HEK293 (cell line): Measurements from ENCODE around the gene SELENOK.

Experiments used
- BCL11A ChIP-seq: fragments of 450-650 bp; formaldehyde crosslinking; IDR thresholded peaks from 2 replicates; pipeline ENCODE4 v1.5.1; 2016; ENCODE audit warnings: low read depth, missing biosample characterization, missing genetic modification characterization
- BCL11B ChIP-seq: fragments of 450-650 bp; formaldehyde crosslinking; IDR thresholded peaks from 2 replicates; pipeline ENCODE4 v1.5.1; 2016; ENCODE audit warnings: low read depth, missing biosample characterization, missing genetic modification characterization
- CTCF ChIP-seq: fragments of 450-650 bp; formaldehyde crosslinking; IDR thresholded peaks from 2 replicates; pipeline ENCODE4 v1.5.1; 2016; ENCODE audit warnings: missing biosample characterization, missing genetic modification characterization
- EGR2 ChIP-seq: fragments of 450-650 bp; formaldehyde crosslinking; IDR thresholded peaks from 2 replicates; pipeline ENCODE4 v1.5.1; 2016; ENCODE audit warnings: low read depth, missing biosample characterization, missing genetic modification characterization
- GLIS1 ChIP-seq: fragments of 450-650 bp; formaldehyde crosslinking; IDR thresholded peaks from 2 replicates; pipeline ENCODE4 v1.5.1; 2016; ENCODE audit warnings: missing biosample characterization, missing genetic modification characterization
- REPIN1 ChIP-seq: fragments of 450-650 bp; formaldehyde crosslinking; IDR thresholded peaks from 2 replicates; pipeline ENCODE4 v1.5.1; 2017; ENCODE audit warnings: missing biosample characterization, missing genetic modification characterization, low read depth
- REST ChIP-seq: fragments of 450-650 bp; formaldehyde crosslinking; IDR thresholded peaks from 2 replicates; pipeline ENCODE4 v1.5.1; 2016; ENCODE audit warnings: missing biosample characterization, missing genetic modification characterization
- ZBTB20 ChIP-seq: fragments of 450-650 bp; formaldehyde crosslinking; IDR thresholded peaks from 2 replicates; pipeline ENCODE4 v1.5.1; 2016; ENCODE audit warnings: missing biosample characterization, missing genetic modification characterization
- ZBTB26 ChIP-seq: fragments of 450-650 bp; formaldehyde crosslinking; optimal IDR thresholded peaks from 2 replicates; pipeline ENCODE3; 2016; ENCODE audit warnings: missing biosample characterization, mild to moderate bottlenecking, missing genetic modification characterization
- ZBTB48 ChIP-seq: fragments of 450-650 bp; formaldehyde crosslinking; IDR thresholded peaks from 2 replicates; pipeline ENCODE4 v1.5.1; 2016; ENCODE audit warnings: missing biosample characterization, missing genetic modification characterization
- ZBTB8A ChIP-seq: fragments of 450-650 bp; formaldehyde crosslinking; IDR thresholded peaks from 2 replicates; pipeline ENCODE4 v1.5.1; 2016; ENCODE audit warnings: missing biosample characterization, missing genetic modification characterization
- ZEB2 ChIP-seq: fragments of 450-650 bp; formaldehyde crosslinking; IDR thresholded peaks from 2 replicates; pipeline ENCODE4 v1.5.1; 2016; ENCODE audit warnings: missing biosample characterization, missing genetic modification characterization
- ZNF146 ChIP-seq: fragments of 450-650 bp; formaldehyde crosslinking; IDR thresholded peaks from 2 replicates; pipeline ENCODE4 v1.5.1; 2016; ENCODE audit warnings: missing biosample characterization, missing genetic modification characterization
- ZNF148 ChIP-seq: fragments of 450-650 bp; formaldehyde crosslinking; IDR thresholded peaks from 2 replicates; pipeline ENCODE4 v1.5.0; 2017; ENCODE audit warnings: missing biosample characterization, missing genetic modification characterization, borderline replicate concordance
- ZNF174 ChIP-seq: fragments of 450-650 bp; formaldehyde crosslinking; IDR thresholded peaks from 2 replicates; pipeline ENCODE4 v1.5.0; 2017; ENCODE audit warnings: missing biosample characterization, mild to moderate bottlenecking, missing genetic modification characterization
- ZNF175 ChIP-seq: fragments of 450-650 bp; formaldehyde crosslinking; IDR thresholded peaks from 2 replicates; pipeline ENCODE4 v1.5.1; 2016; ENCODE audit warnings: missing biosample characterization, missing genetic modification characterization
- ZNF18 ChIP-seq: fragments of 450-650 bp; formaldehyde crosslinking; IDR thresholded peaks from 2 replicates; pipeline ENCODE4 v1.5.1; 2016; ENCODE audit warnings: missing biosample characterization, missing genetic modification characterization
- ZNF239 ChIP-seq: fragments of 450-650 bp; formaldehyde crosslinking; IDR thresholded peaks from 2 replicates; pipeline ENCODE4 v1.5.1; 2016; ENCODE audit warnings: missing biosample characterization, missing genetic modification characterization
- ZNF362 ChIP-seq: fragments of 450-650 bp; formaldehyde crosslinking; IDR thresholded peaks from 2 replicates; pipeline ENCODE4 v1.5.1; 2016; ENCODE audit warnings: missing biosample characterization, missing genetic modification characterization
- ZNF473 ChIP-seq: fragments of 450-650 bp; formaldehyde crosslinking; IDR thresholded peaks from 2 replicates; pipeline ENCODE4 v1.5.1; 2017; ENCODE audit warnings: missing biosample characterization, missing genetic modification characterization
- ZNF514 ChIP-seq: fragments of 450-650 bp; formaldehyde crosslinking; IDR thresholded peaks from 2 replicates; pipeline ENCODE4 v1.5.1; 2016; ENCODE audit warnings: missing biosample characterization, missing genetic modification characterization
- ZNF544 ChIP-seq: fragments of 450-650 bp; formaldehyde crosslinking; IDR thresholded peaks from 2 replicates; pipeline ENCODE4 v1.5.0; 2017; ENCODE audit warnings: missing biosample characterization, missing genetic modification characterization
- ZNF548 ChIP-seq: fragments of 450-650 bp; formaldehyde crosslinking; IDR thresholded peaks from 2 replicates; pipeline ENCODE4 v1.5.1; 2016; ENCODE audit warnings: missing biosample characterization, missing genetic modification characterization
- ZNF600 ChIP-seq: fragments of 450-650 bp; formaldehyde crosslinking; IDR thresholded peaks from 2 replicates; pipeline ENCODE4 v1.5.1; 2016; ENCODE audit warnings: missing biosample characterization, missing genetic modification characterization
- ZNF621 ChIP-seq: fragments of 450-650 bp; formaldehyde crosslinking; IDR thresholded peaks from 2 replicates; pipeline ENCODE4 v1.5.1; 2017; ENCODE audit warnings: missing biosample characterization, missing genetic modification characterization
- ZNF623 ChIP-seq: fragments of 450-650 bp; formaldehyde crosslinking; IDR thresholded peaks from 2 replicates; pipeline ENCODE4 v1.5.1; 2016; ENCODE audit warnings: missing biosample characterization, missing genetic modification characterization
- ZNF670 ChIP-seq: fragments of 450-650 bp; formaldehyde crosslinking; IDR thresholded peaks from 2 replicates; pipeline ENCODE4 v1.5.1; 2016; ENCODE audit warnings: missing biosample characterization, missing genetic modification characterization, low read depth
- ZNF76 ChIP-seq: fragments of 450-650 bp; formaldehyde crosslinking; IDR thresholded peaks from 2 replicates; pipeline ENCODE4; 2016; ENCODE audit warnings: low read depth, missing biosample characterization, missing genetic modification characterization, borderline replicate concordance
- ZNF791 ChIP-seq: fragments of 450-650 bp; formaldehyde crosslinking; IDR thresholded peaks from 2 replicates; pipeline ENCODE4 v1.5.1; 2016; ENCODE audit warnings: missing biosample characterization, missing genetic modification characterization

Gene SELENOK

GRCh38 chr3:53845103-53845880 is 46.4 kb downstream of the SELENOK start (continued):
- TF ChIP-seq ZNF600 (tag by site-specific recombination) = peak; percentile 33
- no peak for TF ChIP-seq ZNF18 (tag by site-specific recombination)
- TF ChIP-seq EGR2 (tag by site-specific recombination) = peak; percentile 78
- peak; percentile 87 for TF ChIP-seq ZBTB20
- TF ChIP-seq ZNF544 (tag by site-specific recombination) = no peak
- no peak for TF ChIP-seq ZNF621 (tag by site-specific recombination)
- TF ChIP-seq ZNF148 = no peak
- TF ChIP-seq ZEB2 (tag by site-specific recombination) = 0 out of 2 replicates have a peak, but pooled peaks have one; percentile 16
- no peak for TF ChIP-seq ZBTB26
- TF ChIP-seq ZNF146 (tag by site-specific recombination) = no peak
- no peak for TF ChIP-seq ZNF548 (tag by site-specific recombination)
- no peak for TF ChIP-seq ZNF175 (tag by site-specific recombination)
- TF ChIP-seq BCL11B (tag by site-specific recombination) = 0 out of 2 replicates have a peak, but pooled peaks have one; percentile 18
- TF ChIP-seq ZBTB8A (tag by site-specific recombination) = no peak
- TF ChIP-seq ZNF791 (tag by site-specific recombination) = no peak
- no peak for TF ChIP-seq ZNF623
- TF ChIP-seq GLIS1 (tag by site-specific recombination) = no peak
- TF ChIP-seq ZNF670 (tag by site-specific recombination) = no peak
- no peak for TF ChIP-seq BCL11A (tag by site-specific recombination)
- TF ChIP-seq ZNF239 (tag by site-specific recombination) = no peak
- TF ChIP-seq ZNF174 (tag by site-specific recombination) = no peak
- 0 out of 2 replicates have a peak, but pooled peaks have one; percentile 54 for TF ChIP-seq REST
- no peak for TF ChIP-seq ZNF76 (tag by site-specific recombination)
- peak; percentile 30 for TF ChIP-seq CTCF
- no peak for TF ChIP-seq ZNF514 (tag by site-specific recombination)
- TF ChIP-seq ZNF473 = no peak
- TF ChIP-seq ZBTB48 = no peak
- TF ChIP-seq REPIN1 (tag by site-specific recombination) = no peak
- no peak for TF ChIP-seq ZNF362 (tag by site-specific recombination)
